Esophagus squamous epithelium (tissue), 4 donors: ENCODE measurements around the gene GMEB2.
"Not testable (repeated sequence)": the region's sequence is repeated elsewhere in the genome, so short reads cannot be mapped to it uniquely, and the experiment has no call there.

Experiments used
- CTCF ChIP-seq, 6 experiments: fragments of 450-650 bp in 4 of 6; fragments of 200-600 bp in 2 of 6; sonication (generic) in 2 of 6; IDR thresholded peaks; one replicate each; pipeline ENCODE4 v1.5.1; 2016 to 2019; ENCODE audit warnings: antibody characterized with exemption in 6 of 6, mild to moderate bottlenecking in 4 of 6, moderate library complexity in 4 of 6
- POLR2A ChIP-seq, 4 donors: fragments of 450-650 bp; IDR thresholded peaks; one replicate each; pipeline ENCODE4 v1.6.1; 2017; ENCODE audit warnings: antibody characterized with exemption in 4 of 4, mild to moderate bottlenecking in 4 of 4, moderate library complexity in 3 of 4

DNA sequence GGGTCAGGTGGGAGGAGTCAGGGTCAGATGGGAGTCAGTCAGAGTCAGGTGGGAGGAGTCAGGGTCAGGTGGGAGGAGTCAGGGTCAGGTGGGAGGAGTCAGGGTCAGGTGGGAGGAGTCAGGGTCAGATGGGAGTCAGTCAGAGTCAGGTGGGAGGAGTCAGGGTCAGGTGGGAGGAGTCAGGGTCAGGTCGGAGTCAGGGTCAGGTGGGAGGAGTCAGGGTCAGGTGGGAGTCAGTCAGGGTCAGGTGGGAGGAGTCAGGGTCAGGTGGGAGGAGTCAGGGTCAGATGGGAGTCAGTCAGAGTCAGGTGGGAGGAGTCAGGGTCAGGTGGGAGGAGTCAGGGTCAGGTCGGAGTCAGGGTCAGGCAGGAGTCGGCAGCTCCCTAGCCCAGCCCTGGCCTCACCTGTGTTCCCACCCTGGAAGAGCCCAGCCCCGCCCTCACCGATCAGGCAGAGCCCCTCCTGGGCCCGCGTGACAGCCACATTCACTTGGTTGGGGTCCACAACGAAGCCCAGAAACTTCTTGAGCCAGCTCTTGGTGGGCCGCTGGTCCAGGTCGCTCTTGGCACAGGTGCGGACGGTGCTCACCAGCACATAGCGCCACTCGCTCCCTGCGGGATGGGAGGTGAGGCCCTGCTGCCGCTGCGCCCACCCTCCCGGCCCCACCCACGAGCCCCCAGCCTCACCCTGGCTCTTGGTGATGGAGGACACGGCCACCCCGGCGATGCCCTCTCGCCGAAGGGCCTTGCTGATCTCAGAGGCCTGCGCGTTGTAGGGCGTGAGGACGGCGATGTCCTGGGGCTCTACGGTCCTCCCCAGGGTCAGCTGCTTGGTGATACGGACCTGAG is 67.2 kb downstream of the GMEB2 start:
- TF ChIP-seq CTCF, POLR2A (IDR thresholded peaks at IDR 0.05): not testable (repeated sequence)
